Stimulated activated naive CD8-positive, alpha-beta T cell treated with anti-CD3 and anti-CD28 coated beads, Interleukin-15, amount 100 ng/mL, for 72 hours (primary cell): Measurements from ENCODE around the gene PDE2A.

ENCODE experiments used
- ATAC-seq: fragments of 150-1000 bp; cut with Tn5 transposase; 2 replicates; pipeline ENCODE4 v1.10.0; 2021; ENCODE audit warnings: mild to moderate bottlenecking, moderate library complexity
- DNase-seq, 2 donors: peaks; one replicate each; pipeline ENCODE4 v3.0.0; 2021 to 2022
- H3K27ac Mint-ChIP-seq, 2 donors: one replicate each; pipeline ENCODE4 v1.8.0; 2022; ENCODE audit warnings: mild to moderate bottlenecking in 2 of 2, mixed read lengths in 2 of 2, moderate library complexity in 2 of 2
- H3K27me3 Mint-ChIP-seq: one replicate; pipeline ENCODE4 v1.8.0; 2022; ENCODE audit warnings: mixed read lengths
- H3K4me1 Mint-ChIP-seq: one replicate; pipeline ENCODE4 v1.8.0; 2022; ENCODE audit warnings: mild to moderate bottlenecking, mixed read lengths
- H3K4me3 Mint-ChIP-seq, 2 donors: one replicate each; pipeline ENCODE4 v1.8.0; 2022; ENCODE audit warnings: mild to moderate bottlenecking in 2 of 2, mixed read lengths in 2 of 2, moderate library complexity in 1 of 2
- H3K9me3 Mint-ChIP-seq, 2 donors: one replicate each; pipeline ENCODE4 v1.8.0; 2022; ENCODE audit warnings: mixed read lengths in 2 of 2

PDE2A gene

GRCh38 chr11:72630104-72630852, 43.9 kb downstream of the PDE2A start:
- ATAC-seq, result no peak
- H3K4me3 Mint-ChIP-seq, result no peak overlapping the region
- H3K4me1 Mint-ChIP-seq, result no peaks in the 10 kb centered on the region
- H3K9me3 Mint-ChIP-seq, result no peaks in the 10 kb centered on the region
- H3K27me3 Mint-ChIP-seq, result no peaks in the 10 kb centered on the region
- H3K27ac Mint-ChIP-seq, result peak overlapping the region in 1 of 2 donors; percentile 69
- DNase-seq, result no peak

DNA sequence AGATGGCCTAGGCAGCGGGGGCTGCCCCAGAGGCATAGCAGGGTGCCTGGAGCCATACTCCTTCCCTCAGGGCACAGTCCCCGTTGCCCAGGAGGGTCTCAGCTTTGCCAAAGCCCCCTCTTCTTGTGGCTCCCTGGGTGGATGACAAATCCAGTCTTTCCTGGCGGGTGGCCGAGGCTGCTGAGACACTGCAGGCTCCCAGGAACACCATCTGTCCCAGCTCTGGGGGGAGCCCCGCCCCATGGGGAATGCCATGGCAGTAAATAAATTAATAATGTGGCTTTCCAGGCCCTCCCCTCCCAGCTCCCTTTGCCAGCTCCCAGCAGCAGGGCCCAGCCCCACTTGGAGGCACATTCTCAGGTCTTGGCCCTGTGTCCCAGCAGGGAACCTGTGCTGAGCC, 45.0 kb downstream of the PDE2A start:
- ATAC-seq (no peak), DNase-seq (no peak)
- Mint-ChIP-seq H3K4me3 (no peak overlapping the region), H3K9me3 (no peaks in the 10 kb centered on the region), H3K4me1 (no peaks in the 10 kb centered on the region), H3K27me3 (no peaks in the 10 kb centered on the region), H3K27ac (no peak overlapping the region)

DNA sequence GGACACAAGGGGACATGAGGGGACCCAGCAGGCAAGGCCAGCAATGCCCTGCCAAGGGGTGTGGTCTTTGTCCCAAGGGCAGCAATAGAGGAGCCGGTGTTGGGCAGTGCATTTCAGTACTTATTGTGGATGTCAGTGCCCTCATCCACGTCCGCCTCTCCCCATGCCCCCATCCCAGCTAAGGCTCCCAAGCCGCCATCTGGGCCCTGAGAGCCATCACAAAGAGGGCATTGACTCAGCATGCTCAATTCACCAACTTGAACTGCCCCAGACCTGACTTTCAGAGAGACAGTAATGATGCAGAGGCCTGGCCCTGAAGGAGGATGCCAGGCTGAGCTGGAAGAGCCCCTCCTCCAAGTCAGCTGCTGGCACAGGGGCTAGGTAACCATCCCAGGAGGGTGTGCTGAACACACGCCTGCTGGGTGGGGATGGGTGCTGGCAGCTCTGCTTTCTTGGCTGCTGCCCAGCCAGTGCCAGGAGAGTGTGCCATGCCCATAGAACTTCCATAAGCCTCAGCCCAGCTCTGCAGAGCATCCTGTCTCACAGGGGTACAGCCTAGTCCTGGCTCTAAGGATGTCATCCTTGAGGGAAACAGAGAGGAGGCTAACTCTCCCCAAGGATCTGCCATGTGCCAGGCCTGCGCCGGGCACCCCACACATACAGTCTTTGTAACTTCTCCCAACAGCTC, 46.5 kb downstream of the PDE2A start:
- no peaks in the 10 kb centered on the region for H3K27me3 Mint-ChIP-seq
- no peak for ATAC-seq
- no peaks in the 10 kb centered on the region for H3K9me3 Mint-ChIP-seq

DNA sequence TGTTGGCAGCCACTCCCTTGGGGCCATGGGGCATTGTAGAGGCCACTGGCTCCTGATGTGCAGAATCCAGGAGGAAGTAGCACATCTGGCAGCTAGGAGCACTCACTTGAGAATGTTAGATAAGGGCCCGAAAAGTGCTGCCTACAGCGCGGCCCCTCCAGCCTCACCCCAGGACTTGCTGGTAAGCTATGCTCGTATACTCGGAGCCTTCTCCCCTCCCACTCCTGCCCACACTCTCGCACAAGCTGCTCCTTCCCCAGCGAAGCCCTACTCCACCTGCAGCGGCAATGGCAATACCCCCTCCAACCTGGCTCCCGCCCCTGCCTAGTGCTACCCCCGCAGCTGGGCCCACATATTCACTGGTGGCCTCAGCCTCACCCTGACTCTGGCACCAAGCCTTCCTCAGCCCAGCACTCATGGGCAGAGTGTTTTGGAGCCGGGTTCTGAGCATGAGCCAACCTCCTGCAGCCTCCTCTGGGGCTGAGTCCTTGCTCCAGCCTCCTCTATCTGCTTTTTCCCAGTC, 47.7 kb downstream of the PDE2A start:
- peaks cover 8% of the 10 kb centered on the region for H3K4me1 Mint-ChIP-seq
- no peak for ATAC-seq
- DNase-seq, result no peak
- H3K4me3 Mint-ChIP-seq, result no peak overlapping the region
- H3K27ac Mint-ChIP-seq, result no peak overlapping the region
- no peaks in the 10 kb centered on the region for H3K9me3 Mint-ChIP-seq
- H3K27me3 Mint-ChIP-seq, result no peaks in the 10 kb centered on the region

More for the DNA sequence above, 46.5 kb downstream of the PDE2A start:
- no peaks in the 10 kb centered on the region for H3K4me1 Mint-ChIP-seq
- no peak overlapping the region for H3K4me3 Mint-ChIP-seq
- DNase-seq, result no peak
- H3K27ac Mint-ChIP-seq, result no peak overlapping the region

- no peaks in the 10 kb centered on the region for H3K9me3 Mint-ChIP-seq
- H3K4me3 Mint-ChIP-seq, result no peak overlapping the region
- no peak overlapping the region for H3K27ac Mint-ChIP-seq
Observed at GRCh38 chr11:72625691-72626413, 48.4 kb downstream of the PDE2A start.

GRCh38 chr11:72624496-72625201, 49.6 kb downstream of the PDE2A start:
- peak; percentile 14 for ATAC-seq

More at GRCh38 chr11:72625691-72626413, 48.4 kb downstream of the PDE2A start:
- ATAC-seq (no peak), DNase-seq (no peak)
- Mint-ChIP-seq H3K27me3 (no peaks in the 10 kb centered on the region), H3K4me1 (peaks cover 14% of the 10 kb centered on the region)

DNA sequence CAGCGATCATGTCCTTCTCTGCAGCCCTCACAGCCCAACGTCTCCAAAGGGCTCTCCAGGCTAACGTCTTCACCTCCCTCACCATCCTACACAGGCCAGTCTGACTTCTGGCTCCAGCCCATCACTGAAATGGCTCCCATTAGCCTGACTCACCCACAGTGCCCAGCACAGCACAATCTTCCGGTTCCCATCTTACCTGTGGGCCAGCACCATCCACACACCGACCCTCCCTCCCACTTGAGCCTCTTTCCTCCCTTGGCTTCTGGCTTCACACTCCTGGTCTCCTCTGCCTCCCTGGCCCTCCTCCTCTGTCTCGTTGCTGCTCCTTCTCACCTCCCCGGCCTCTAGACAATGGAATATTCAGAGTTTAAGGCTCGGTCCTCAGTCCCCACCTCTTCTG, 51.2 kb downstream of the PDE2A start:
- Mint-ChIP-seq H3K4me3 (no peak overlapping the region), H3K4me1 (peaks cover 21% of the 10 kb centered on the region), H3K9me3 (no peaks in the 10 kb centered on the region), H3K27ac (no peak overlapping the region), H3K27me3 (peaks cover 9% of the 10 kb centered on the region)
- ATAC-seq (no peak), DNase-seq (no peak)

More at GRCh38 chr11:72624496-72625201, 49.6 kb downstream of the PDE2A start:
- Mint-ChIP-seq H3K27ac (no peak overlapping the region), H3K4me3 (no peak overlapping the region), H3K27me3 (no peaks in the 10 kb centered on the region), H3K4me1 (peaks cover 21% of the 10 kb centered on the region), H3K9me3 (no peaks in the 10 kb centered on the region)
- DNase-seq, result no peak

DNA sequence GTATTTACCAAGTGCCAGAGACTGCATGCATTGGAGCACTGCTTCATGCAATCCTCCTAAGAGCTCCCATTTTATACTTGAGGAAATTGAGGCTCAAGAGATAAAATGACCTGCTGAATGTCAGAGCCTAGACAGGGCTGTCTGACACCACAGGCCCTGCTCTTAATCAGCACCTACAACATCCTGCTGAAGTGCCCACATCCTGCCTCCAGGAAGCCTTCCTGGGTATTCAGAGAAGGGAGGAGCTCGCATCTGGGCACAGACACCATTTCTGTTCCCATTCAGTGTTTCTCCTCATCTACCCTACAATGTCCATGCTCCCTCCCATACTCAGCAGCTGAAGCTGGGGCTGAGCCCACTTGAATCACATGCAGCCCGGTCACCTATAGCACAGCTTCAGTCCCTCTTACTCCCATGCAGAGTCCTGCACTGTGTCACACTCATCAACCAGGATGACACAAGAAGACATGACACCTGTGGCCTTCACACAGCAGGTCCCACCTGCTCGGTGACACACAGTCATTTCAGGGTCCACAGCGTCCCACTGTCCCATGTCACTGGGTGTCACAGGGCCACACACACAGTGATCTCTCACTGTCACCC, 53.1 kb downstream of the PDE2A start:
- Mint-ChIP-seq H3K27me3 (peaks cover 17% of the 10 kb centered on the region), H3K27ac (peak overlapping the region in 1 of 2 donors; percentile 12)

DNA sequence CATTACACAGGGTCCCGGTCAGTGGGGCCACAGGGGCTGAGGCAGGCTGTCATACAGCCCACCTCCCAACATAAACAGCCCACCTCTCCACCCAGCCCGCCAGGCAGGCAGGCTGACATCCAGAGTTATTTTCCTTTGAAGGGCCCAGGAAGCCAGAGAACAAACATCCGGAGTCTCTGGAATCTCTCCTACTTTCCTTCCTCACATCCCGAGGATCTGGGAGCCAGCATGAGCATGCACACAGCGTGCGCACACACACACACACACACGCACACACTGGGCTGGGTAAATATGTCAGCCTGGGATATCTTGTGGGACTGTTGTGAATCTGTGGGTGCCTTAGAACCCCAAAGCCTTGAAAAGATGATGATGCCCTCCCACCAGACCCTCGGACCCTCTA, 55.4 kb downstream of the PDE2A start:
- Mint-ChIP-seq H3K4me3 (no peak overlapping the region), H3K27me3 (peaks cover 40% of the 10 kb centered on the region), H3K9me3 (no peaks in the 10 kb centered on the region), H3K4me1 (peaks cover 26% of the 10 kb centered on the region), H3K27ac (peak overlapping the region in 1 of 2 donors; percentile 55)
- no peak for DNase-seq
- no peak for ATAC-seq

More for the DNA sequence above, 53.1 kb downstream of the PDE2A start:
- ATAC-seq (peak; percentile 68), DNase-seq (no peak)
- Mint-ChIP-seq H3K4me1 (peaks cover 21% of the 10 kb centered on the region), H3K9me3 (no peaks in the 10 kb centered on the region), H3K4me3 (no peak overlapping the region)

GRCh38 chr11:72617080-72617762, 57.0 kb downstream of the PDE2A start:
- no peak for DNase-seq
- H3K27ac Mint-ChIP-seq, result peak overlapping the region in 1 of 2 donors; percentile 39

GRCh38 chr11:72616655-72617054, 57.6 kb downstream of the PDE2A start:
- H3K4me3 Mint-ChIP-seq, result no peak overlapping the region
- no peak overlapping the region for H3K27ac Mint-ChIP-seq
- DNase-seq (no peak), ATAC-seq (no peak)
- peaks cover 24% of the 10 kb centered on the region for H3K4me1 Mint-ChIP-seq
- H3K27me3 Mint-ChIP-seq, result peaks cover 56% of the 10 kb centered on the region
- H3K9me3 Mint-ChIP-seq, result no peaks in the 10 kb centered on the region

More at GRCh38 chr11:72617080-72617762, 57.0 kb downstream of the PDE2A start:
- no peak for ATAC-seq
- Mint-ChIP-seq H3K4me3 (no peak overlapping the region), H3K4me1 (peaks cover 26% of the 10 kb centered on the region), H3K27me3 (peaks cover 52% of the 10 kb centered on the region), H3K9me3 (no peaks in the 10 kb centered on the region)

- Mint-ChIP-seq H3K9me3 (no peaks in the 10 kb centered on the region), H3K4me1 (peaks cover 11% of the 10 kb centered on the region), H3K27me3 (peaks cover 69% of the 10 kb centered on the region), H3K4me3 (no peak overlapping the region), H3K27ac (no peak overlapping the region)
- ATAC-seq (no peak), DNase-seq (no peak)
Observed at GRCh38 chr11:72615329-72615728, 58.9 kb downstream of the PDE2A start.

- no peak overlapping the region for H3K4me3 Mint-ChIP-seq
- DNase-seq (no peak), ATAC-seq (no peak)
- no peaks in the 10 kb centered on the region for H3K9me3 Mint-ChIP-seq
- peaks cover 74% of the 10 kb centered on the region for H3K27me3 Mint-ChIP-seq
- no peak overlapping the region for H3K27ac Mint-ChIP-seq
- H3K4me1 Mint-ChIP-seq, result peaks cover 9% of the 10 kb centered on the region
Observed at GRCh38 chr11:72614381-72614780, 59.8 kb downstream of the PDE2A start.

- peaks cover 9% of the 10 kb centered on the region for H3K4me1 Mint-ChIP-seq
- H3K4me3 Mint-ChIP-seq, result no peak overlapping the region
- peaks cover 78% of the 10 kb centered on the region for H3K27me3 Mint-ChIP-seq
- ATAC-seq (no peak), DNase-seq (no peak)
- H3K9me3 Mint-ChIP-seq, result no peaks in the 10 kb centered on the region
- H3K27ac Mint-ChIP-seq, result no peak overlapping the region
Observed at GRCh38 chr11:72613977-72614376, 60.2 kb downstream of the PDE2A start.
